ENCODE measurements around the gene COPZ2.
A peak's percentile ranks its signal among the peaks of the same experiment; 100 is the strongest.

COPZ2 gene

GRCh38 chr17:48011405-48012150 lies 26.0 kb downstream of the COPZ2 start (continued):
- peak; percentile 80 for TF ChIP-seq ZNF513 (tag by site-specific recombination; IDR thresholded peaks at IDR 0.05)
- TF ChIP-seq PRDM4 (tag by site-specific recombination; IDR thresholded peaks at IDR 0.05) = peak; percentile 90
- TF ChIP-seq ZFP3 (tag by site-specific recombination; IDR thresholded peaks at IDR 0.05; ENCODE audit: low read depth) = no peak
- no peak for TF ChIP-seq TSHZ1 (tag by site-specific recombination; IDR thresholded peaks at IDR 0.05; ENCODE audit: borderline replicate concordance)
- peak; percentile 61; the same call in 1 of the 2 replicates for TF ChIP-seq ZNF398 (tag by site-specific recombination; IDR thresholded peaks at IDR 0.05)
- no peak for TF ChIP-seq PRDM6 (tag by site-specific recombination; IDR thresholded peaks at IDR 0.05)
- TF ChIP-seq ZBTB7A (tag by site-specific recombination; IDR thresholded peaks at IDR 0.05; ENCODE audit: low read depth) = no peak
- TF ChIP-seq ZNF660 (tag by site-specific recombination; IDR thresholded peaks at IDR 0.05) = no peak
- peak; percentile 96 for TF ChIP-seq ZNF366 (tag by site-specific recombination; conservative IDR thresholded peaks at IDR 0.05)
- no peak for TF ChIP-seq ZNF585B (tag by site-specific recombination; IDR thresholded peaks at IDR 0.05)
- TF ChIP-seq ZBTB48 (tag by site-specific recombination; IDR thresholded peaks at IDR 0.05) = peak; percentile 59; the same call in 1 of the 2 replicates
- TF ChIP-seq ZEB2 (tag by site-specific recombination; IDR thresholded peaks at IDR 0.05) = peak; percentile 45; the same call in 1 of the 2 replicates
- TF ChIP-seq ZNF639 (tag by site-specific recombination; IDR thresholded peaks at IDR 0.05) = no peak
- TF ChIP-seq ZNF843 (tag by site-specific recombination; IDR thresholded peaks at IDR 0.05) = no peak
- peak; percentile 90 for TF ChIP-seq PRDM10 (tag by site-specific recombination; IDR thresholded peaks at IDR 0.05)
- TF ChIP-seq ZNF132 (tag by site-specific recombination; IDR thresholded peaks at IDR 0.05; ENCODE audit: borderline replicate concordance) = no peak
- no peak for TF ChIP-seq ZBTB8A (tag by site-specific recombination; IDR thresholded peaks at IDR 0.05)
- TF ChIP-seq ZBTB20 (tag by site-specific recombination; IDR thresholded peaks at IDR 0.05) = no peak; the same call in 1 of the 2 replicates
- TF ChIP-seq ZNF777 (tag by site-specific recombination; IDR thresholded peaks at IDR 0.05; ENCODE audit: borderline replicate concordance) = peak; percentile 25; the same call in 1 of the 2 replicates
